CMK (cell line): ENCODE results near the gene ST6GAL1.
"Not testable (repeated sequence)": the region's sequence is repeated elsewhere in the genome, so short reads cannot be mapped to it uniquely, and the experiment has no call there.

Experiments used
- DNase-seq: peaks from one replicate; pipeline ENCODE4 v3.0.0-alpha.2; 2010; ENCODE audit warnings: low read depth

The ST6GAL1 gene

DNA sequence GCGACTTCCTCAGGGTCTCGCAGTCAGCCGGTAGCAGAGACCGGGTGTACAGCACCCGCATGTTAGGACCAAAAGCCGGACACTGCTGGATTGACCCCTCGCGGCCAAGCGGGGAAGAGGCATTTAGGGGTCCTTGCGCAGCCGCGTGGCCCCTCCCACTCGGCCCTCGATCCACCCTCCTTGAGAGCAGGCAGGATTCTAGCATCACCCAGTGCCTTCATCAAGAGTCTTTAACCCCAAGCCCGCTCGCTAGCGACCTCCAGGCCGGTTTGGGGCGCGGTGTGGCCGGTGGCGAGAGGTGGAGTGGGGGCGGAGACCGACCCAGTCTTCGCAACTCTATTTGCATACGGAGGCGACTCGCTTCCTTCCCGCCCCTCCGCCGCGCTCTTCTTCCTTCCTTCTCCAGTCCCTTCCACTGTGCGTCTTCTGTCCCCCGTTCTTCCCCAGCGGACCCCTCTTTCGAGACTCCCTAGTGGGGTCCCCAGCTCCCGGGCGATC is at the start of gene ST6GAL1:
Gene ST6GAL1, plus strand, starts transcription at position 384 of the 498 bp plus-strand sequence. CDS start 112,178 bp downstream, outside the sequence.
- peak; percentile 50 for DNase-seq

GRCh38 chr3:186882150-186882524 is 48.2 kb upstream of the ST6GAL1 start:
- no peak for DNase-seq

DNA sequence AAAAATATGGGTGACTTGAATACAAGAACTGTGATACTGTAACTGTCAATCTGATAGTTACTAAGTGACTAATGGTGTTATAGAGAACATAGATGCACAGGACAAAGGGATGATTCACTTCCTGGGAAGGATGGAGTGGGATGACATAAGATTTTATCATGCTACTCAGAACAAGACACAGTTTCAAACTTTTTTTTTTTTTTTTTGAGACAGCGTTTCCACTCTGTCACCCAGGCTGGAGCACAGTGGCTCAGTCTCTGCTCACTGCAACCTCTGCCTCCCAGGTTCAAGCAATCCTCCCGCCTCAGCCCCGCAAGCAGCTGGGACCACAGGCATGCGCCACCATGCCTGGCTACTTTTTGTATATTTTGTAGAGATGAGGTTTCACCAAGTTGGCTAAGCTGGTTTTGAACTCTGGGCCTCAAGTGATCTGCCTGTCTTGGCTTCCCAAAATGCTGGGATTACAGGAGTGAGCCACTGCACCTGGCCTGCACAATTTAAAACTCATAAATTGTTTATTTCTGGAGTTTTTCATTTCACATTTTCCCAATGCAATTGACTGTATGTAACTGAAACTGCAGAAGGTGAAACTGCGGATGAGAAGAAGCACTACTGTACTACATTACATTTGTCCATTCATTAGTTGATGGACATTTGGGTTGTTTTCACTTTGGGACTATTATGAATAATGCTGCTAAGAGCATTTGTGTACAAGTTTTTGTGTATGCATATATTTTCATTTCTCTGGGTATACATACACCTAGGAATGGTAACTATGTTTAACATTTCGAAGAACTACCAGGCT is 47.2 kb upstream of the ST6GAL1 start:
- DNase-seq, result no peak

GRCh38 chr3:186883686-186884058 is 46.7 kb upstream of the ST6GAL1 start:
- no peak for DNase-seq

GRCh38 chr3:186884868-186885267 is 45.5 kb upstream of the ST6GAL1 start:
- DNase-seq, result not testable (repeated sequence)

GRCh38 chr3:186886202-186886981 is 43.9 kb upstream of the ST6GAL1 start:
- DNase-seq, result no peak

DNA sequence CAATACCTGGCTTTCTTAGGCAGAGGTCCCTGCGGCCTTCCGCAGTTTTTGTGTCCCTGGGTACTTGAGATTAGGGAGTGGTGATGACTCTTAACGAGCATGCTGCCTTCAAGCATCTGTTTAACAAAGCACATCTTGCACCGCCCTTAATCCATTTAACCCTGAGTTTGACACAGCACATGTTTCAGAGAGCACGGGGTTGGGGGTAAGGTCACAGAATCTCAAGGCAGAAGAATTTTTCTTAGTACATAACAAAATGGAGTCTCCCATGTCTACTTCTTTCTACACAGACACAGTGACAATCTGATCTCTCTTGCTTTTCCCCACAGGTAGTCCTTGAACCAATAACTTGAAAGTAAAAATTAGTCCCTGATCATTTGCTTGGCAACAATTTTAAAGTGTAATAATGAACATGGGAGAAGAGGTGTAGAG is 42.8 kb upstream of the ST6GAL1 start:
- DNase-seq, result not testable (repeated sequence)

DNA sequence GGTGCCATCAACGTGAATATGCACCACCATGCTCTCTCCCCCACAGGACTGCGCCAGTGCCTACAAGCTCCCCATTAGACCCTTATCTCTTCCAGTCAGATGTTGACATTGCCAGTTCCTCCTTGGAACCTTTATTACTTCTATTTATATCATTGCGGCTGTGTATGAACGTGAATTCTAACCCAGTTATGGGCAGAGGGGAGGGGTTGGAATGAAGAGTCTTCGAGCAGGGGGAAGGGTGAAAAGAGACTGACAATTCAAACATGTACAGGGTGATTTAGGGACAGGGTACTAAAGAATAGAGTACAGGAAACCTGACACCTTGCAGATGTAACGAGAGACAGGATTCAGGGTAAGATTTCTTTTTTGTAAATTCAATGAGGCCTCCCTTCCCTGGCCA is 41.8 kb upstream of the ST6GAL1 start:
- peak; percentile 36 for DNase-seq

- not testable (repeated sequence) for DNase-seq
Measured at GRCh38 chr3:186889698-186890097, 40.6 kb upstream of the ST6GAL1 start.

DNA sequence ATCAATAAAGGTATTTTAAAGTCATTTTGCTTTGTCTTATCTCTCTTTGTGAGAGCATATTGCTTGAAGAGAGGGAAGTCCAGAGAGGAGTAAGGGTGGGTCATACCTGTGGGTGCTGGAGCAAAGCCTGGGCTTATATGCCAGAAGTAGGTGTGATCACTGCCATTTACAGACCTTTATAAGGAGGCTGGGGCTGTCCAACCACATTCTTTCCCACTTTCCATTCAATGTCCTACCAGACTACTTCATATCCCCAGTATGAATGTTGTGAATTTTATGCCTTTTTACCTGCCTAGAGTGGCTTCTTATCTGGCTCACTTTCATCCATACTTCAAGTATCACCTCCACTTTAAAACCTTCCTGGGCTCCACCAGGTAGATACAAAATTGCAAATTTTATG is 39.4 kb upstream of the ST6GAL1 start:
- DNase-seq, result no peak

DNA sequence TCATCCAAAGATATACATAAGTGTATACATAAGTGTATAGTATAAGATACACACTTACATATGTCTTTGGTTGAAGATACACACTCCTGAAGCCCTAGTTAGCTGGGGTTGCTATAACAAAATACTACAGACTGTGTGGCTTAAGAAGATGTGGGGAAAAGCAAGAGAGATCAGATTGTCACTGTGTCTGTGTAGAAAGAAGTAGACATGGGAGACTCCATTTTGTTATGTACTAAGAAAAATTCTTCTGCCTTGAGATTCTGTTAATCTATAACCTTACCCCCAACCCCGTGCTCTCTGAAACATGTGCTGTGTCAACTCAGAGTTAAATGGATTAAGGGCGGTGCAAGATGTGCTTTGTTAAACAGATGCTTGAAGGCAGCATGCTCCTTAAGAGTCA is 37.3 kb upstream of the ST6GAL1 start:
- DNase-seq, result not testable (repeated sequence)

- DNase-seq, result no peak
Measured at GRCh38 chr3:186895406-186895805, 34.9 kb upstream of the ST6GAL1 start.

- no peak for DNase-seq
Measured at GRCh38 chr3:186896006-186896405, 34.3 kb upstream of the ST6GAL1 start.

DNA sequence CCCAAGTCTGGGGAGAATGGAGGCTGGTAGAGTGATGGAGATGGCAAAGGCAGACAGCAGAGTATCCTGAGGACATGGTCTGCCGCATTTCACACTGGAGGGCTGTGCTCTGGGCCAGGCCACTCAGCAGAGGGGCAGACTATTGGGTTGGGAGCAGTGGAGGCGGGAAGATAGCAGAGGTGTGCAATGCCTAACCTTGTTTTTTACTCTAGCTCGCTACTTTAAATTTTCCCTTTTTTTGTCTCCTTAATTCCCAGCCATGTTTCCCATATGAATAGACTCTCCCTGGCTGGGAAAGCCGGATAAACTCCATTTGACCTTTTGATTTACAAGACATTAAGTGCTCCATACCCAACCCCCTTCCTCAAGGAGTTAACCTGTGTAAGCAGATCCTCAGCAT is 33.5 kb upstream of the ST6GAL1 start:
- no peak for DNase-seq

- DNase-seq, result no peak
Measured at GRCh38 chr3:186901135-186901734, 29.1 kb upstream of the ST6GAL1 start.

- DNase-seq, result no peak
Measured at GRCh38 chr3:186902154-186902553, 28.2 kb upstream of the ST6GAL1 start.

DNA sequence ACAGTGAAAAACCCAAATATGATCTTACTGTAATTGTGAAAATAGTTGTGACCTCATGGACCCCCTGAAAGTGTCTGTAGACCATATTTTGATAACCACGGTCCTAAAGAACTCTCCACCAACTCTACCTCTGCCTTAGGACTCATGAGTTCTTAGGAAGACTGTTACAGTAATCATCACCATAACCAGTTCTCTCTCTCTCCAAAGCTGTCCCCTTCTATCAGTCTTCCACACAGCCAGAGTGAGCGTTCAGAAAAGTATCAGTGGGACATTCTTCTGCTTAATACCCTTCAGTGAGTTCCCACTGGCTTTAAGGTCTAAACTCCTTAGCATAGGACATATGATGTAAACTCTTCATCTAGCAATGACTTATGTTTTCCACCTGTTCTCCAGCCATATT is 27.6 kb upstream of the ST6GAL1 start:
- DNase-seq, result no peak

GRCh38 chr3:186903676-186904075 is 26.6 kb upstream of the ST6GAL1 start:
- DNase-seq, result not testable (repeated sequence)

DNA sequence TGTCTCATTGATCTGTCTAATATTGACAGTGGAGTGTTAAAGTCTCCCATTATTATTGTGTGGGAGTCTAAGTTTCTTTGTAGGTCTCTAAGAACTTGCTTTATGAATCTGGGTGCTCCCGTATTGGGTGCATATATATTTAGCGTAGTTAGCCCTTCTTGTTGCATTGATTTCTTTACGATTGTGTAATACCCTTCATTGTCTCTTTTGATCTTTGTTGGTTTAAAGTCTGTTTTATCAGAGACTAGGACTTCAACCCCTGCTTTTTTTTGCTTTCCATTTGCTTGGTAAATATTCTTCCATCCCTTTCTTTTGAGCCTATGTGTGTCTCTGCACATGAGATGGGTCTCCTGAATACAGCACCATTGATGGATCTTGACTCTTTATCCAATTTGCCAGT is 23.3 kb upstream of the ST6GAL1 start:
- DNase-seq, result not testable (repeated sequence)

DNA sequence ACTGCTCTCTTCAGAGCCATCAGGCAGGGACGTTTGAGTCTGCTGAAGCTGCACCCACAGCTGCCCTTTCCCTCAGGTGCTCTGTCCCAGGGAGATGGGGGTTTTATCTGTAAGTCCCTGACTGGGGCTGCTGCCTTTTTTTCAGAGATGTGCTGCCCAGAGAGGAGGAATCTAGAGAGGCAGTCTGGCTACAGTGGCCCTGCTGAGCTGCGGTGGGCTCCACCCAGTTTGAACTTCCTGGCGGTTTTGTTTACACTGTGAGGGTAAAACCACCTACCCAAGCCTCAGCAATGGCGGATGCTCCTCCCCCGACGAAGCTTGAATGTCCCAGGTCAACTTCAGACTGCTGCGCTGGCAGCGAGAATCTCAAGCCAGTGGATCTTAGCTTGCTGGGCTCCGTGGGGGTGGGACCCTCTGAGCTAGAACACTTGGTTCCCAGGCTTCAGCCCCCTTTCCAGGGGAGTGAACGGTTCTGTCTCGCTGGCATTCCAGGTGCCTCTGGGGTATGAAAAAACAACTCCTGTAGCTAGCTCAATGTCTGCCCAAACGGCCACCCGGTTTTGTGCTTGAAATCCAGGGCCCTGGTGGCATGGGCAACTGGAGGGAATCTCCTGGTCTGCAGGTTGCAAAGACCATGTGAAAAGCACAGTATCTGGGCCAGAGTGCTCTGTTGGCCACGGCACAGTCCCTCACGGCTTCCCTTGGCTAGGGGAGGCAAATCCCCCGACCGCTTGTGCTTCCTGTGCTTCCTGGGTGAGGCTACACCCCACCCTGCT is 21.1 kb upstream of the ST6GAL1 start:
- peak; percentile 39 for DNase-seq

- no peak for DNase-seq
Measured at GRCh38 chr3:186915806-186916796, 14.2 kb upstream of the ST6GAL1 start.
